ENCODE measurements around the gene CTR9.

The CTR9 gene

GRCh38 chr11:10780040-10780439 lies 29.0 kb downstream of the CTR9 start:
- no peak for DNase-seq (ENCODE audit: low read depth)

GRCh38 chr11:10784232-10785145 lies 33.4 kb downstream of the CTR9 start:
- no peak for DNase-seq (ENCODE audit: low read depth)

- DNase-seq (ENCODE audit: low read depth): no peak
Measured at GRCh38 chr11:10785146-10785474, 34.1 kb downstream of the CTR9 start.

- no peak for DNase-seq (ENCODE audit: low read depth)
Measured at GRCh38 chr11:10786451-10786850, 35.4 kb downstream of the CTR9 start.

- DNase-seq (ENCODE audit: low read depth): peak; percentile 84
Measured at GRCh38 chr11:10792385-10793068, 41.5 kb downstream of the CTR9 start.

- DNase-seq (ENCODE audit: low read depth): no peak
Measured at GRCh38 chr11:10793470-10794255, 42.6 kb downstream of the CTR9 start.

- no peak for DNase-seq (ENCODE audit: low read depth)
Measured at GRCh38 chr11:10796191-10796590, 45.1 kb downstream of the CTR9 start.

- no peak for DNase-seq (ENCODE audit: low read depth)
Measured at GRCh38 chr11:10797001-10797400, 46.0 kb downstream of the CTR9 start.

- no peak for DNase-seq (ENCODE audit: low read depth)
Measured at GRCh38 chr11:10797531-10797930, 46.5 kb downstream of the CTR9 start.

- DNase-seq (ENCODE audit: low read depth): no peak
Measured at GRCh38 chr11:10798330-10798928, 47.4 kb downstream of the CTR9 start.

GRCh38 chr11:10800292-10800691 lies 49.2 kb downstream of the CTR9 start:
- no peak for DNase-seq (ENCODE audit: low read depth)

GRCh38 chr11:10803676-10804075 lies 52.6 kb downstream of the CTR9 start:
- peak; percentile 33 for DNase-seq (ENCODE audit: low read depth)

- no peak for DNase-seq (ENCODE audit: low read depth)
Measured at GRCh38 chr11:10805741-10806140, 54.7 kb downstream of the CTR9 start.

- DNase-seq (ENCODE audit: low read depth): no peak
Measured at GRCh38 chr11:10806206-10806605, 55.2 kb downstream of the CTR9 start.

- peak; percentile 63 for DNase-seq (ENCODE audit: low read depth)
Measured at GRCh38 chr11:10807493-10808234, 56.6 kb downstream of the CTR9 start.

GRCh38 chr11:10808235-10808552 lies 57.1 kb downstream of the CTR9 start:
- no peak for DNase-seq (ENCODE audit: low read depth)

GRCh38 chr11:10808553-10809372 lies 57.7 kb downstream of the CTR9 start, which contains the start of gene EIF4G2:
Gene EIF4G2 (minus strand): TSS chr11:10808926.
- peak; percentile 98 for DNase-seq (ENCODE audit: low read depth)

GRCh38 chr11:10809373-10810160 lies 58.5 kb downstream of the CTR9 start:
- DNase-seq (ENCODE audit: low read depth): peak; percentile 86

- no peak for DNase-seq (ENCODE audit: low read depth)
Measured at GRCh38 chr11:10813945-10814344, 62.9 kb downstream of the CTR9 start.

GRCh38 chr11:10818594-10818993 lies 67.5 kb downstream of the CTR9 start:
- DNase-seq (ENCODE audit: low read depth): peak; percentile 91
